Measurements from ENCODE around the gene CGB1. TPM values are rescaled to one million over a fixed set of nuclear protein-coding genes. Genes with fewer than 3 reads are reported as not detected.
"Not testable (repeated sequence)": the region's sequence is repeated elsewhere in the genome, so short reads cannot be mapped to it uniquely, and the experiment has no call there.

The CGB1 gene
- total and polyA plus RNA-seq, 9 of the 15 experiments (the other 6 are each of a cell fraction or from before 2014, with no cell fraction given): not detected

DNA sequence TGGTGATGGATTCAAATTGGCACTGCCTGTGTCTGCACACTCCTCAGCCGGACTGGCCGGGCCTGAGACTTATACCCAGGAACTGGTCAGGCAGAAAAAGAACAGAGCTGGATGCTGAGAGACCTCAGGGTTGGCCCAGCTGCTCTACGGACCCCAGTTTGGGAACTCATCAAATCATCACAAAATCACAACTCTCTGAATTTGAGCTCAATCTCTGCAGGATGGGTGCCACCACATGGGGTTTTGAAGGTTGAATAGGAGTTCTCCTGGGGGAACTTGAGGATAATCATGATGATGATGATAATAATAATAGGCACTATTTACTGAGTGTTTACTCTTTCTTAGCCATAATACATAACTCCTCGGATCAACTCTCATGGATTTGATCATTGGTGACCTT, 6.0 kb upstream of the CGB1 start:
- H3K79me2 ChIP-seq (ENCODE audit: control insufficient read depth, insufficient read depth, low read length): not testable (repeated sequence)

DNA sequence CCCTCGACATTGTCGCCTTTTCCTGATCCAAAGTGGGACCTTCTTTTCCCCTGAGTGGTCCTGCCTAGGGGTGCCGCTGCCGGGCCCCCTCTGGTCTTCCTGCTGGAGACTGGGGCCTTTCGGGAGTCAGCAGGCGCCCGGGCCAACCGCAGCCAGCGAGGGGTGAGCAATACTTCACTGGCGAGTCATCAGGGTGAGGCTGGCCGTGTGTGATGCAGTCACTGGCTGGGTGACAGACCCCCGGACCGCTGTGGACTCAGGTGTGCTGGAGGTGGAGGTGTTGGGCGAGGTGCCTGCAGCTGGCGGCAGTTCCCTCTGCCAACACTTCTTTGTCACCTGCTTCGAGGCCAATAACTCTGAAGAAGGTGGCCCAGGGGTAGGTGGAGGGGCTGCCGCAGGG, 5.5 kb upstream of the CGB1 start:
- H3K27me3 ChIP-seq (ENCODE audit: control insufficient read depth in 2 of 2, insufficient read depth in 2 of 2, low read length in 2 of 2): no peaks in the 10 kb centered on the region; a peak in 1 of 5 replicates
- no peak overlapping the region for H3K4me3 ChIP-seq
- TF ChIP-seq BRD9 (IDR thresholded peaks at IDR 0.05; ENCODE audit: low read depth, partially characterized antibody) (no peak), CBX2 (IDR thresholded peaks at IDR 0.05; ENCODE audit: insufficient read depth, low read length, poor library complexity, severe bottlenecking) (no peak), RFX1 (IDR thresholded peaks at IDR 0.05) (no peak), HNRNPLL (IDR thresholded peaks at IDR 0.05; ENCODE audit: low read depth, low read length, poor library complexity, severe bottlenecking) (no peak), ILF3 (IDR thresholded peaks at IDR 0.05; ENCODE audit: borderline replicate concordance) (no peak), STAT5B (CRISPR knock-in tag; IDR thresholded peaks at IDR 0.05) (no peak), BCOR (IDR thresholded peaks at IDR 0.05) (no peak)
- in situ Hi-C loops (cut with MboI): no loop called here
- ATAC-seq (no peak), FAIRE-seq (no peak), DNase-seq (ENCODE audit: extremely low read depth in 1 of 4, low spot score in 3 of 4) (no peak)
- intact Hi-C loops (cut with micrococcal nuclease): no loop called here
- WGBS (ENCODE audit: insufficient coverage, low coverage, missing lambda C conversion rate): 5% methylated on average over 17 of the region's 17 CpGs
- CTCF ChIA-PET (ENCODE audit: low intra/inter-chr PET ratio): no interaction called here
- no peak overlapping the region for H3K4me2 ChIP-seq (ENCODE audit: insufficient read depth, low read length)
- H3K4me1 ChIP-seq (replicated peaks in 1 of 2; ENCODE audit: control insufficient read depth in 2 of 2, insufficient read depth in 2 of 2, low read length in 2 of 2): peaks cover 0 to 7% of the 10 kb centered on the region in 2 experiments; a peak in 2 of 5 replicates
- H3K9ac ChIP-seq (ENCODE audit: insufficient read depth in 1 of 2, low read depth in 2 of 2, low read length in 2 of 2): peak overlapping the region in 1 of 2 experiments; percentile 26; a peak in 1 of 4 replicates
- H3K9me3 ChIP-seq (replicated peaks; ENCODE audit: control insufficient read depth, insufficient read depth, low read depth, low read length): no peaks in the 10 kb centered on the region
- no peaks in the 10 kb centered on the region for H3K9me1 ChIP-seq (ENCODE audit: control insufficient read depth, insufficient read depth, low read length)
- no peak overlapping the region for H2AFZ ChIP-seq (ENCODE audit: low read depth, low read length)
- H3K36me3 ChIP-seq (ENCODE audit: control insufficient read depth, insufficient read depth, low read length): no peaks in the 10 kb centered on the region
- H3K27ac ChIP-seq (ENCODE audit: extremely low read depth, low read depth, low read length): no peak overlapping the region
- H4K20me1 ChIP-seq (replicated peaks; ENCODE audit: control insufficient read depth, insufficient read depth, low read length): no peaks in the 10 kb centered on the region
- no TSS peak for BruUV-seq (replicated peaks)
- POLR2A ChIA-PET: no interaction called here
- H3K79me2 ChIP-seq (ENCODE audit: control insufficient read depth, insufficient read depth, low read length): no peaks in the 10 kb centered on the region

More for the DNA sequence above, 6.0 kb upstream of the CGB1 start:
- intact Hi-C loops (cut with micrococcal nuclease); H3K9ac ChIP-seq (ENCODE audit: insufficient read depth in 1 of 2, low read depth in 2 of 2, low read length in 2 of 2); POLR2A ChIA-PET; H4K20me1 ChIP-seq (replicated peaks; ENCODE audit: control insufficient read depth, insufficient read depth, low read length); H2AFZ ChIP-seq (ENCODE audit: low read depth, low read length); FAIRE-seq; H3K9me3 ChIP-seq (replicated peaks; ENCODE audit: control insufficient read depth, insufficient read depth, low read depth, low read length); H3K9me1 ChIP-seq (ENCODE audit: control insufficient read depth, insufficient read depth, low read length); H3K4me3 ChIP-seq; H3K4me1 ChIP-seq (replicated peaks in 1 of 2; ENCODE audit: control insufficient read depth in 2 of 2, insufficient read depth in 2 of 2, low read length in 2 of 2); in situ Hi-C loops (cut with MboI); H3K4me2 ChIP-seq (ENCODE audit: insufficient read depth, low read length); DNase-seq (ENCODE audit: extremely low read depth in 1 of 4, low spot score in 3 of 4); H3K27me3 ChIP-seq (ENCODE audit: control insufficient read depth in 2 of 2, insufficient read depth in 2 of 2, low read length in 2 of 2); ATAC-seq; H3K27ac ChIP-seq (ENCODE audit: extremely low read depth, low read depth, low read length); CTCF ChIA-PET (ENCODE audit: low intra/inter-chr PET ratio); BruUV-seq (replicated peaks); H3K36me3 ChIP-seq (ENCODE audit: control insufficient read depth, insufficient read depth, low read length): not testable (repeated sequence)
- 0% methylated on average over 1 of the region's 4 CpGs for WGBS (ENCODE audit: insufficient coverage, low coverage, missing lambda C conversion rate)

DNA sequence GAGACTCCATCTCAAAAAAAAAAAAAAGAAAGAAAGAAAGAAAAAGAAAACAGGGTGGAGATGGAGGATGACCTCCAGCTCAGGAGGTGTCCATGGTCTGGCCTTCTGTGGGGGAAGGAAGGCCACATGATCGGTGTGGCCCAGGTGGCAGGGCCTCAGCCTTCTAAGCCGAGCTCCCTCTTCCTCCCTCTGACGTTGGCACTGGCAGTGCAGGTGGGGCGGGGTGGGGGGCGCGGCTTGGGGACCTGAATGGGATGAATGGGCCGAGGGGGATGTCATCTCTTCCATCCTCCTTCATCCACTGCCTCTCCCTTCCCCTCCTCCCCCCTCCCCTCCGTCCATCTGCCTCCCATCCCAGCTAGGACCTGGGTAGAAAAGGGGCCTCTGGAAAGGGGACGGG, 3.0 kb upstream of the CGB1 start:
- DNase-seq (ENCODE audit: extremely low read depth in 1 of 4, low spot score in 3 of 4); H4K20me1 ChIP-seq (replicated peaks; ENCODE audit: control insufficient read depth, insufficient read depth, low read length); H3K4me3 ChIP-seq; ATAC-seq; H3K9ac ChIP-seq (ENCODE audit: insufficient read depth in 1 of 2, low read depth in 2 of 2, low read length in 2 of 2); H2AFZ ChIP-seq (ENCODE audit: low read depth, low read length); in situ Hi-C loops (cut with MboI); CTCF ChIA-PET (ENCODE audit: low intra/inter-chr PET ratio); H3K4me1 ChIP-seq (replicated peaks in 1 of 2; ENCODE audit: control insufficient read depth in 2 of 2, insufficient read depth in 2 of 2, low read length in 2 of 2); H3K79me2 ChIP-seq (ENCODE audit: control insufficient read depth, insufficient read depth, low read length); H3K9me3 ChIP-seq (replicated peaks; ENCODE audit: control insufficient read depth, insufficient read depth, low read depth, low read length); H3K4me2 ChIP-seq (ENCODE audit: insufficient read depth, low read length); H3K27me3 ChIP-seq (ENCODE audit: control insufficient read depth in 2 of 2, insufficient read depth in 2 of 2, low read length in 2 of 2); intact Hi-C loops (cut with micrococcal nuclease); POLR2A ChIA-PET; FAIRE-seq; H3K36me3 ChIP-seq (ENCODE audit: control insufficient read depth, insufficient read depth, low read length); H3K27ac ChIP-seq (ENCODE audit: extremely low read depth, low read depth, low read length); BruUV-seq (replicated peaks); H3K9me1 ChIP-seq (ENCODE audit: control insufficient read depth, insufficient read depth, low read length): not testable (repeated sequence)
- WGBS (ENCODE audit: insufficient coverage, low coverage, missing lambda C conversion rate): 0% methylated on average over 1 of the region's 9 CpGs

Data from K562 (cell line).